SKM-1 (cell line): ENCODE data around the gene GNAI1.

Source experiments
- DNase-seq: peaks from one replicate; lab custom pipeline; 2025; ENCODE audit not compliant: unreplicated experiment; lab: John Stamatoyannopoulos, UW

GNAI1 gene

DNA sequence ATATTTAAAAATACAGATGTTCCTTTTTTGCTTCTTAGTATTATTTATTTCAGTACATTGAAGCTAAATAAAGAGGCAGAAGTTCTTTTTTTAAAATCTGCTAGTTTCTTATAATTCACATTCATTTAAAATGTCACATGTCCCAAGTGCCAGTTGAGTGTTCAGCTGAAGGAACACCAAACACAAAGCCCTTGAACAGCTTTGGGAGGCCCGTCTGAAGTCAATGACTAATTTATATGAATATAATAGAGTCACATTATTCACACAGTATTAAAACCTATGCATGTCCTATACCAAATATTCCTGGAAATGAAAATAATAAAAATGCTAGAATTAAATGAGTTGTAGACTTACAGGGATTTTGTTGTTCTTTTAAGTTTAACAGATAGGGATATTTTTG, 70.3 kb downstream of the GNAI1 start:
- DNase-seq: no peak

DNA sequence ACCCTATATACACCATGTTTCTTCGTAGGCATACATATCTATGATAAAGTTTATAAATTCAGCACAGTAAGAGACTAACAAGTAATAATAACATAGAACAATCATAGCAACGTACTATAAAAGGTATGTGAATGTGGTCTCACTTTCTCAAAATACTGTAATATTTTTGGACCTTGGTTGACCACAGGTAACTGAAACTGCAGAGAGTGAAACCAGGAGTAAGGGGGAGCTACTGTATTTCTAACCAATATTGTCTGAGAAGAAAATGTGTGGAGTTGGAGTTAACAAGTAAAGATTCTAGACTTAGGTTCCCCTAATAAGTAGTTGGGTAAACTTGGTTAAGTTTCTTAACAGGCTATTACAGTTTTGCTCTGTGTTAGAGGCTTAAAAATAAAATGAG, 72.1 kb downstream of the GNAI1 start:
- no peak for DNase-seq

DNA sequence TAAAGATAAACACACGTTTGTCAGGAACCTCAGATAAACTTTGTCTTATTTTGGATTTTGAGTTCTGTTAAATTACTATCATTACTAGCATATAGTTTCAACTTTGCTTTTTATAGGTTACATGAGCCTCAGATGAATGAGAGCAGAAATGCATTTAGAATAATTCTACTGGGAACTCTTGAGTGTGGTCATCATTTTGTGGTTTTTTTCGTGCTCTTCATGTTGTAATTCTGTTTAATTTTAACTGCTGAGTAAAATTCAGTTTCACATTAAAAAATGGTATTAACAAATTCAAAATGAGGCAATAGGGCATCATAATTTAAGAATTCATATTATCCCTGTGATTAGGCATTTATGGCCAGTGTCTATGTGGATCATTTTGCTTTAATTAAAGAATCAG, 72.9 kb downstream of the GNAI1 start:
- no peak for DNase-seq

DNA sequence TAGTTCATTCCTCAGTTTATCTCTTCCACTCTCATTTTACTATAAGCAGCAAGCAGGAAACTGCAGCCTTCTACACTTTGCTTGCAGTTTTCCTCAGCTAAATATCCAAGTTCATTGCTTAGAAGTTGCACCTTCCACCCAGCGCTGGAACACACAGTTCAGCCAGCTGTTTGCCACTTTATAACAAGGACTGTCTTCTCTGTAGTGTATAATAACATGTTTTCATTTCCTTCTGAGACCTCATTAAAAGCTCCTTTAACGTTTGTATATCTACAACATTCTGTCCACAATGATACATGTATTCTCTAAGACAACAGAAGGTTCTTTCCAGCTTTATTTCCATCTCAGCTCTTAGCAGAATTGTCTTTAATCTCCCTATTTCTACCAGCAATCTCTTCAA, 74.1 kb downstream of the GNAI1 start:
- no peak for DNase-seq

DNA sequence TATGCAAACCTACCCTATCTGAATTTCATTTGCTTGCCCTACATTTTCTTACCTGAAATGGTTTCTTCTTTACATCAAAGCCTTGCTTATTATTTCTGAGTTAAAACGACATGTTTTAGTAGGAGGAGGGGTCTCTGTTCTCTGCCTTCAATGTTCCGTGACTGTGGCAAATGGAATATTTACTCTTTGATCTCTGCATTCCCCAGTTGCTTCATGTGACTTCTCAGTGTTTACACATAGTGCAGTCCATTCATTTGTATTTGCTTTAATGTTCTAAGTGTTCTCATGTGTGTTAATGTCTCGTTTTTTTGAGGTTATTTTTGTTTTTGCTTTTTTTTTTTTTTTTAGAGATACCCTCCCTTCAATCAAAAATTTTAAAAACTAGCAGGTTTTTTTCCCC, 75.8 kb downstream of the GNAI1 start:
- DNase-seq: no peak

DNA sequence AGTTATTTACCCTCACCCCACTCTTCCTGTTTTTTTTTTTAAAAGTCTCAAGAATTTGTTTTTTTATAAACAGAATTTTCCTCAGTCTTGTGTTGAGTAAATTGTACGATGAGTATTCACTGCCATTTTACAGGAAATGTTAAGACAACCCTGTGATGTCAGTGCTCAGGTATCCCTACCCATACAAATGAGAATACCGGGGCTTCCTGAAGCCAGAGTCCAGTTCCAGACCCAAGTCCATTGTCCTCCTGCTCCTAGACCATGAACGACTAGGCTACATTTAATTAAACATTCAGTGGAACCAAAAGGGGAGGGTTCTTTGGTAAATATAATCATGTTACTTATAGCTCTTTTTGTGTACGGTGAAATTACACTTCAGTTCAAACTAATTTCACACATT, 79.2 kb downstream of the GNAI1 start:
- DNase-seq: no peak

DNA sequence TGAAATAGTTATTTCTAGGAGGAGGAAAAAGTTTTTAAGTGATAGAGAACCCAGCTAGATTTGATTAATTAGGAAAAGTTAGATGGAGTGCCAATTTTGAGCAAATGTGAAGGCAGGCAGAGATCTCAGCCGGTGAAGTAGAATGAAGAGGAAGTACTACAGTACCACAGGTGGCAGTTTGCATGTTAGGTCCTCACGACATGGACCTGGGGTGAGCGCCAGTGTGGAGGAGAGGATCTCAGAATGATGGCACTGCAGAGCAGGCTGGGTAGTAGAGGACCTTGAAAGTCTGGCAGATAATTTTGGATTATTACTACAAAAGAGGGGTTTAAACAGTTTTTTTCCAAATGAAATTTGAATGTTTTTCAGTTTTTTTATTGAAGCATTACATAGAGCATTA, 81.1 kb downstream of the GNAI1 start:
- DNase-seq: no peak

DNA sequence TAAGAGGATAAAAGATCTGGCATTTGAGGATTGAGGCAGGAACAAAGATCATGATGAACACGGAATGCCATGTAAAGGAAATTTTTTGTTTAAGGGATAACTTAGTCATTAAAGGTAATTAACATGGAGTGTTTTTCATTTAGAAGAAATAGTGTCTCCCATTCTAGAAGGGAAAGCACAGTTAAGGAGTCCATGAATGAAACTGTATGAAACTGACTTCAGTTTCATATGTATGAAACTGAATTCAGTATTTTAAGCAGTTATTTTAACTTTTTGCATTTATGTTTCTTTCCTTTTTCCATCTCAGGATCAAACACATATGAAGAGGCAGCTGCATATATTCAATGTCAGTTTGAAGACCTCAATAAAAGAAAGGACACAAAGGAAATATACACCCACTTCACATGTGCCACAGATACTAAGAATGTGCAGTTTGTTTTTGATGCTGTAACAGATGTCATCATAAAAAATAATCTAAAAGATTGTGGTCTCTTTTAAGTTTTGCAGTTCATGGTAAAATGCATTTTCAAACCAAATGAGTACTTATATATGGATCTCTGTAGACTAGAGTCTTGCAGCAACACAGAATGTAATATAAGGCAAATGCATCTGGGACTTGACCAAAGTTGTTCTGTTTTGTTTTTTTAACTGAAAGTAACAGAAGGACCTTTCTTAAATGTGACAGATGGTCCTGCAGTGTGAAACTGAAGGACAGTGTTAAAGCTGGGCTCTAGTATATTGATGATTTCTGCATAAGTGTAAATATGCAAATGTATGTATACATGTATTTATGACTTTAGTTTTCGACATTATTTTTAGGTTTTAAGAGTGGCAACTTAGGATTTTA, 82.6 kb downstream of the GNAI1 start:
- DNase-seq: no peak

DNA sequence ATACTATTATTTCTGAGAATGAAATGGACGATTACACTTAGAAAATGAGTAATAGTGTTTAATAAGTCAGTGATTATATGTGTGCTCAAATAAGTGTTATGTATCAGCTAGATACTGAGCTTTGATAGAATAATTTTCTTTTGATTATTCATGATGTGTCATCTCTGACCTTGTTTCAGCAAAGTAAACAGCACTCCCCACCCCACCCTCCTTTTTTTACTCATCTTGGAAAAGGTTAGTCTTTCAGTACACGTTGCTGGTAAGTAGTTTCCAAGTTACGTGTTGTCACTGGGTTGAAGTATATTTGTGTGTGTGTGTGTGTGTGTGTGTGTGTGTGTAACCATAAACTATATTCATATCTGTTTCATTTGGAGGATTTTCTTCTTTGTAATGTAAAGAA, 84.1 kb downstream of the GNAI1 start:
- no peak for DNase-seq

DNA sequence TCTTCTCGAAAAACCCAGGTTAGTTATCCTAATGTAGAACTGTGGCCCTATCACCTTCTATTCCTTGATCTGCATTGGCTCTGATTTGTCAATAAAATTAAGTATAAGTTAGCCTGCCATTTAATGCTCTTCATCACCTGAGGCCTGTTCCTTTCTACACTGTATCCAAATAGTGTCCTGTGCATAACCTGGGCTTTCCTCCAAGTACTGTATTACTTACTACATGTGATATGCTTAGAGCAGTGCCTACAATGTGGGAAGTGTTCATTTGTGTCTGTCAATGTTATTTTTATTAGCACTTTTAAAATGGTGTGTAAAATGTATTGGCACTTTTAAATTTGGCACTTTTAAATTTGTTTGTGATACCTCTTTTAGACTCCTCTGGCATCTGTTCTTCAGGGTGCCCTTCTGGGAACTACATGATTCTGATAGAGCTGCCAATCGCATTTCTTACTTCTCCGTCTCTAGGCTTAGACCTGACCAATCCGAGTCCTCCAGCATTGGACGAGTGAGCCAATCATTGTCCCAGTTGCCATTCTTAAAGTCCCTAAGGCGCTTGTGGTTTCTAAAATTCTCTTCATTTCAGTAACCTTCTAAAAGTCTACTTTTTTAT, 85.5 kb downstream of the GNAI1 start:
- no peak for DNase-seq

DNA sequence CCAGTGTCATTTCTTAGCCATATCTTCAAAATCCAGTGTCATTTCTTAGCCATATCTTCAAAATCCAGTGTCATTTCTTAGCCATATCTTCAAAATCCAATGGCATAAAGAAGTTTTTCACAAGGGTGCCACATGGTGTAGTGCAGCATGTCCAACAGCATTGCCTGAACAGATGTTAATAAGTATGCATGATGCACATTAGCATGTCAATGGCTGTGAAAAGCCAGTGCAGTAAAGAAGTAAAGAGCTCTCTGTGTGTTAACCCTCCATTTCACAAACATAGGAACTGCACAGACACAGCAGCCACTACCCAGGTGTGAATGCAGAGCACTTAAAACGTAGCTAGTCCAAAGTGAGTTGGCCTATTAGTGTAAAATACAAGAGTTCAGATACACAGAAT, 89.8 kb downstream of the GNAI1 start:
- DNase-seq: no peak

DNA sequence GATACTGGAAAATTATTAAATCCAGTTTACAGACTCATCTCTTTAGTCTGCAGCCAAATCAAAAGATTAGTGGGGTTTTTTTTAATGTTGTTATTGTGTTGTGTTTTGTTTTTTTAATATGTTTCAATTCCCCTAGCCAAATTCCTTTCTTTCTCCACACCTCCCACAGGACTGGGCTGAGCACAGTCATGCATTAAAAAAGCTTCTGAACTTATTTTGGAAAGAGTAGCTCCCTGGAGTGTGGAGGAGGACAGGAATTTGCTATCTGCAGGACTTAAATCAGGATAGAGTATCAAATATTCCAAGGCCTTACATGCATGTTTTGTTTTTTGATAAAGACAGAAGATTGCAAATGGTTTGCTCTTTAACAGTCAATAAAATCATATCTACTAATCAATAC, 90.7 kb downstream of the GNAI1 start:
- DNase-seq: no peak

DNA sequence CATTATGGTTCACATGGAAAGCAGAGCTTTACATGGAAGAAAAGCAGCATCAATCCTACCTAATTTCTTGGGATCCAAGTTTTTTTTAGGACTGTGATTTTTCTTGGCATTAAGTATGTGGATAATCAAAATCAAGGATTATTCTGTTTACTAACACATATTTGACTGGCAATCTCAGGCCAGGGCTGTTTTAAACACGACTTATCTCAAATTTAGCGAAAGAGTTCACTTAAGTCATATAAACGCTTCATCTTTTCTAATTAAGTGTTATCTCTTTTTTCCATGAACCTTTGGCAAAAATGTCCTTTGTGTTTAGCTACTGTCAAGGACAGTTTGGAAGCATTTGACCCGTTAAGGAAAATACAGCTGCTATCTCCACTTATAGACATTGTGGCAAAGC, 92.0 kb downstream of the GNAI1 start:
- DNase-seq: no peak

DNA sequence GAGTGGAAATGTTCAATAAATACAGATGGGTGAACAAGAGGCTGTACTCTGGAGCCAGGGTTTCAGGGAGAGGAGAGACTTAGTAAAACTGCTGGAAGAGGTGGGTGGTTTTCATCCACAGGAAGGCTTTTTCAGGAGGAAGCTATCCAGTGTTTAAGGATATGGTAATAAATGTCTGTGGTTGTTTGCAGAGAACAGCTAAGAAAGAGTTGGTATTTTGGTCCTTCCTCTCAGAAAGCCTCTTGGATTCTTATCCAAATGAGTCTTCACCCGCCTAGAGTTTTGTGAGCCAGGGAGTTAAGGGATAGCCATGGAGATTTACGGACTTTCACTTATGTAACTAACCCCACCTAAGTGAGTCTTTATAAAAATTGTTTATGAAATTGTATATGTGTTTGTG, 95.7 kb downstream of the GNAI1 start:
- no peak for DNase-seq

DNA sequence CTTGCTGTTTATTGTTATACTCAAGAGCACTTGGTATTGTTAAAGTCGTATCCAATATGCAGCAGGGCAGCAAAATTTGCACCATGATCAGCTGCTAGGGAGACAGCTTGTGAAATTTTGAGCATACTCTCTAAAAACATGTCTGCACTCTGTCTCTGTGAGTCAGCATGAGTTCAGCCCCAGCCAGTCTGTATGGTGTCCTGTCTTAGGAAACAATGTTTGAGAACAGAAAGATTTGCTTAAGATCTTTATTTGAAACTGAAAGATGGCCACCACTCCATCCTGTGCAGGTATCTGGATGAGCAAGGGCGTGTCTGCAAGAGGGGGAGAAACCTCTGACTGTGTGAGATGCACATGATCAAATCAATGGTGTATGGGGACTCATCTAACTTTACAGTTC, 97.1 kb downstream of the GNAI1 start:
- no peak for DNase-seq

DNA sequence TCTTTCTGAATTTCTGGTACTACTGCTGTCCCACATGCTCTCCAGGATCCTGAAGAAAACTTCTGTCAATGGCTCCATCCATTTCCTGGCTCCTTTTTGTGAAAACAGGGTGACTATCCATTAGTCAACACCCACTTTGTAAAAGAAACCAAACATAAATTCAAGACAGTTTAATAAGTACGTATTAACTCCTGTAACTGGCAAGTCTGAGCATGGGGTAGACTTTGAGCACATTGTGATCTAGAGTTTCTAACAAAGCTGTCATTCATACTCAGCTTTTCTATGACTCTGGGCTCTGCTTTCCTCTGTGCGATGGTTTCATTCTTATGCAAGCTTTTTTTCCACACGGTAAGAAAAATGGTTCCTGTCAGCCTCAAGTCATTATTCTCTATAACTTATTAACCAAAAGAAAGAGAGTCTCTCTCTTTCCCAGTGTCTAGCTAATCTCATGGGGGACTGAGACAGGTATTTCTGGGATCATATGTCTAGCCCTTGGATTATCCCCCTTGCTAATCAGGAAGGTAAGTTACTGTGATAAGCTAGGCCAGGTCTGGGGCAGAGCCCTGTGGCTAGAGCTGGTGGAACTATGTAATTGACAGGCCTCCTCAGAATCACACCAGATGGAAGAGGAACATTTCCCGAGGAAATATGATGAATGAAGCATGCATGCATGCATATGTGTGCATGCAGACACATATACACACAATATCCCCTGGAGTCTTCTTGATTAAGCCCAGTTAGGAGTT, 98.5 kb downstream of the GNAI1 start:
- DNase-seq: no peak

DNA sequence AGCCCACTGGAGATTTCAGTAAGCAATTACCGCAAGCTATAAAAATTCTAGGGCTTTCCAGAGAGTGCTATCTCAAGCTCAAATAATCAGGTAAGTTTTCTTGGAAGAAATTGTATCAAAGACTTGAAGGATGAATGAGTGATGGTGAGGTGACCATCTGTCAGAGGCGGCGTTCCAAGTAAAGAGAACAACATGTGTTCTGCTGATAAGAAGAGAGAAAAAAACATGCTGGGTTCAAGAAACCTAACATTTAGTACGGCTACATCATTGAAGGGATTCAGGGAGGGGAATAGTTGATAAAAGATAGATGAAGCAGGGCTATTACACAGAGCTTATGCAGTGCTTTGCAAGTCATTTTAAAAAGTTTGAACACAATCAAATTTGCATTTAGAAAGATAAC, 100.7 kb downstream of the GNAI1 start:
- DNase-seq: no peak

DNA sequence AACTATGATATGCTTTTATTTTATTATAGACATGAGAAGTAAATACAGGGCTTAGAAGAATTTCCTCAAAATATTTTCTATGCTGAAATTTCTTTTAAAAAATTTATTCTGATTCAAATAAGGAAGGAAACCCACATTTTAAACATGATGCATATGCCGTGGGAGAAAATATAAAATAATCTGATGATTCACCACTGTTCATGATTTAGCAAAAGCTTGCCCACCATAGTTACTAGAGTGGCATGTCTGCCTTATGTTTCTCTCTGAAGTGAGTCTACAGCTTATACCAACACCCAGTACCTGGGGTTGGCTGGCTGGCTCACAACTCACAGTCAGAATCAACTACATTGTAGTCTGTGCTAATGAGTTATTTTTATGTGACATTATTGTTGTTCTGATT, 102.0 kb downstream of the GNAI1 start:
- DNase-seq: no peak

DNA sequence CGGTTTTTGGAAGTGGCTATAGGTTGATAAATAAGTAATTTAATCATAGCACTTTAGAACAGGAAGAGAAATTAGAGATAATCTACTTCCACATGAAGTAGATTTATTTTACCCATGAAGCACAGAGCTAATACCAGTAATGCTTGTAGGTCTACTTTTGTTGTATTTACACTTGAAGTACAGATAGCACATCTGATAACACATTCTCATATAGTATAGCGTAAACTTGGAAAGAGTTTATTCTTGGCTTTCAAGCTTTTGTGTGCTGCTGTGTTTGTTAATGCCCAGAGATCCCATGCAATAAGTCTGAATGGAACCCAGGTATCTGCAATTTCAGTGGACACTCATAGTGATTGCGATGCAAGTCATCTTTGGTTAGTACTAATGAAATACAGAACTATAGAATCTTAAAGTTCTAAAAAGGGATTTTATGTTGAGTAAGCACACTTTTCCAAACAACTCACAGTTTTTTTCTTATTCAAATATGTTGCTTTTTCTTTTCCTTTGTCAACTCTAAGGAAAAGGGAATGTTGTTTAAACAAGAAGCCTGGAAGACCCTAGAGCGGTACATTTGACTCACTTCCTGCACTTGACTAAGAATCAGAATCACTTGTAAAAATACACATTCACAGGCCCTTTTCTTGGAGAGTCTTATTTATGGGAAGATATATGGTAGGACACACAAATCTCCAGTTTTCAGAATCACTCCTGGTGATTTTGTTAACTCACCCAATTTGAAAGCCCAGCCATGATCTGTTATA, 105.8 kb downstream of the GNAI1 start:
- no peak for DNase-seq

DNA sequence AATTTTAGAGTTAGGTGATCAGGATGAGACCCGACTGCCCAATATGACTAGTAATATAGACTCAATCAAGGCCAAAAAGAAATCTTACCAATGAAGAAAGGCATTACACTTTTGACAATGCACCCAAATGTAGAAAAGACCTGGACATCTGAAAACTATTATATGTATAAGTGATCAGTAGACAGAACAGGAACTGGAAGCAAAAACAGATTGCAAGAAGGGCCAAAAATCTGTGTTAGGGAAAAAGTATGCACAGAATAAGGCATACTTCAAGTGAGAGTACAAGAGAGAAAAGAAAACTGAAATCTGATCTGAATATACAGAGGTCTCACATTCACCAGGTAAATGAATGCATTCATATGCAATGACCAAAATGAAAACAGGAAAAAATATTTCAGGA, 107.0 kb downstream of the GNAI1 start:
- DNase-seq: no peak

DNA sequence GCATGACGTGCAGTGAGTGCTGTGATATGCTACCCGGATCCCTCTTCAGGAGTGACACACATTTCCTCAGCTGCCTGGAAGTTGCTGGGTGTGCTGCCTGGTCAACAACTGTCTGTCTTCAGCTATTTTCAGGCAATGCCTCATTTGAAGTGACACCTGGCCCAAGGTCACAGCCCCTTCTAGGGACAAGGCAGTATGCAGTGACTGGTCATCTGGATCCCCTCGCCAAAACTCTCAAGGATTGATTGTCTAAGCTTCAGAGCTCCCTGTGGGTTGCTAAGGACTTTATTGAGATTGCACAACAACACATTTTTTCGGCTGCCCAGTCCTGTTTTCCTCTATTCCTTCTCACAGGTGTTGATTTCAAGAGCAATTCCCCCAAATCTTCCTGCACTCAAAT, 108.8 kb downstream of the GNAI1 start:
- DNase-seq: no peak
